HCT116 (cell line): Measurements from ENCODE around the gene ATAD1. TPM values are rescaled to one million over a fixed set of nuclear protein-coding genes. Genes with fewer than 3 reads are reported as not detected.
A peak's percentile ranks its signal among the peaks of the same experiment; 100 is the strongest.

Experiments used
- ATAC-seq: fragments of 200-7000 bp; cut with Tn5 transposase; 2 replicates; pipeline ENCODE4 v1.9.1; 2020; ENCODE audit warnings: mild to moderate bottlenecking, moderate library complexity
- BruUV-seq: library from RNA; stranded (reverse); fragments of 400-500 nt; replicated peaks from 2 replicates; lab custom pipeline; 2021; lab: Mats Ljungman, UMichigan
- CTCF ChIA-PET: fragments of 300-600 bp; sonication (Branson Sonifier 250); formaldehyde crosslinking; loops from one replicate; lab custom pipeline; 2021; ENCODE audit warnings: antibody characterized with exemption; lab: Charles Lee
- POLR2A ChIA-PET: fragments of 300-600, 350-600 bp; sonication (Branson Sonifier 250); formaldehyde crosslinking; loops from one replicate; lab custom pipeline; 2021; ENCODE audit warnings: antibody characterized with exemption; lab: Charles Lee
- RAD21 ChIA-PET, 2 experiments: fragments of 300-600 bp; sonication (Branson Sonifier 250); formaldehyde crosslinking; loops; one replicate each; lab custom pipeline; 2023; ENCODE audit warnings: low total read pairs in 2 of 2; ENCODE audit not compliant: uncharacterized antibody in 2 of 2, unreplicated experiment in 2 of 2, low non-redundant PET in 1 of 2; lab: Charles Lee
- DNase-seq: peaks from one replicate; pipeline ENCODE4 v3.0.0-alpha.2; 2010; ENCODE audit warnings: low read depth, low spot score
- H2AFZ ChIP-seq: fragments of 200-600 bp; shearing (Covaris generic), sonication (generic); 2 replicates; pipeline ENCODE4 v1.6.1; 2017; ENCODE audit warnings: low read depth, mixed run types, mixed read lengths, antibody characterized with exemption, low read length; ENCODE audit not compliant: poor library complexity, severe bottlenecking
- H3K27ac ChIP-seq: 2 replicates; pipeline ENCODE4 v1.5.1; 2012; ENCODE audit warnings: low read depth, low read length
- H3K27me3 ChIP-seq: fragments of 200-600 bp; sonication (generic); 2 replicates; pipeline ENCODE4 v1.6.1; 2016; ENCODE audit warnings: mixed run types, low read length, mixed read lengths; ENCODE audit not compliant: insufficient read depth
- H3K36me3 ChIP-seq, 2 experiments: fragments of 200-500 bp in 1 of 2; fragments of 200-600 bp in 1 of 2; sonication (Bioruptor generic) in 1 of 2; sonication (generic) in 1 of 2; 2 replicates each; pipeline versions ENCODE4 v1.5.1 to v1.6.1; 2014 to 2016; ENCODE audit warnings: low read length in 2 of 2, inconsistent platforms in 1 of 2, mixed read lengths in 1 of 2, mixed run types in 1 of 2; ENCODE audit not compliant: insufficient read depth in 2 of 2, control insufficient read depth in 1 of 2
- H3K4me1 ChIP-seq, 2 experiments: fragments of 200-600 bp in 1 of 2; sonication (generic) in 1 of 2; 2 replicates each; pipeline versions ENCODE4 v1.5.1 to v1.6.1; 2012 to 2017; ENCODE audit warnings: low read length in 2 of 2, inconsistent platforms in 1 of 2, mild to moderate bottlenecking in 1 of 2, mixed read lengths in 1 of 2, mixed run types in 1 of 2, moderate library complexity in 1 of 2; ENCODE audit not compliant: insufficient read depth in 2 of 2, control insufficient read depth in 1 of 2
- H3K4me2 ChIP-seq: fragments of 200-600 bp; sonication (generic); 2 replicates; pipeline ENCODE4 v1.6.1; 2017; ENCODE audit warnings: mixed run types, low read length, mixed read lengths
- H3K4me3 ChIP-seq, 2 experiments: fragments of 200-600 bp in 1 of 2; sonication (generic) in 1 of 2; replicated peaks in 1 of 2; 2 replicates each; pipeline ENCODE4 v1.5.1; 2011 to 2016; ENCODE audit warnings: low read length in 2 of 2, control low read depth in 1 of 2, low read depth in 1 of 2, mild to moderate bottlenecking in 1 of 2, mixed read lengths in 1 of 2, mixed run types in 1 of 2
- H3K79me2 ChIP-seq: fragments of 200-600 bp; sonication (generic); 2 replicates; pipeline ENCODE4 v1.6.1; 2017; ENCODE audit warnings: mild to moderate bottlenecking, mixed run types, low read length, moderate library complexity, mixed read lengths; ENCODE audit not compliant: insufficient read depth
- H3K9ac ChIP-seq: fragments of 200-600 bp; sonication (generic); 2 replicates; pipeline ENCODE4 v1.6.1; 2016; ENCODE audit warnings: low read length, mixed read lengths
- H3K9me2 ChIP-seq: fragments of 200-600 bp; sonication (generic), shearing (Covaris generic); 2 replicates; pipeline ENCODE4 v1.6.1; 2017; ENCODE audit warnings: mixed run types, mild to moderate bottlenecking, moderate library complexity; ENCODE audit not compliant: insufficient read depth
- H3K9me3 ChIP-seq, 2 experiments: fragments of 200-500 bp in 1 of 2; fragments of 200-600 bp in 1 of 2; sonication (Bioruptor generic) in 1 of 2; sonication (generic) in 1 of 2; 2 replicates each; pipeline ENCODE4 v1.6.1; 2014 to 2017; ENCODE audit warnings: low read length in 2 of 2, mixed read lengths in 2 of 2, inconsistent platforms in 1 of 2, low read depth in 1 of 2, mild to moderate bottlenecking in 1 of 2, mixed run types in 1 of 2, moderate library complexity in 1 of 2; ENCODE audit not compliant: control insufficient read depth in 1 of 2, insufficient read depth in 1 of 2
- H4K20me1 ChIP-seq: fragments of 200-600 bp; sonication (generic), shearing (Covaris generic); 2 replicates; pipeline ENCODE4 v1.6.1; 2017; ENCODE audit warnings: mixed run types, mild to moderate bottlenecking, moderate library complexity; ENCODE audit not compliant: insufficient read depth
- CBX3 ChIP-seq: IDR thresholded peaks from 2 replicates; pipeline ENCODE4 v1.6.1; 2012; ENCODE audit warnings: low read depth
- CEBPB ChIP-seq: IDR thresholded peaks from 2 replicates; pipeline ENCODE4 v1.6.1; 2012; ENCODE audit warnings: low read depth
- EGR1 ChIP-seq: IDR thresholded peaks from 2 replicates; pipeline ENCODE4 v1.6.1; 2012; ENCODE audit warnings: low read depth
- EZH2phosphoT487 ChIP-seq: fragments of 200-600 bp; IDR thresholded peaks from 2 replicates; pipeline ENCODE4 v1.6.1; 2018; ENCODE audit warnings: antibody characterized with exemption, borderline replicate concordance
- JUND ChIP-seq: IDR thresholded peaks from 2 replicates; pipeline ENCODE4 v1.6.1; 2012
- MAX ChIP-seq: IDR thresholded peaks from 2 replicates; pipeline ENCODE4 v1.6.1; 2012
- POLR2A ChIP-seq: IDR thresholded peaks from 2 replicates; pipeline ENCODE4 v1.7.0; 2011; ENCODE audit warnings: borderline replicate concordance; ENCODE audit not compliant: insufficient read depth, insufficient read length; ENCODE audit errors: extremely low read depth
- POLR2AphosphoS5 ChIP-seq: IDR thresholded peaks from 2 replicates; pipeline ENCODE4 v1.6.1; 2011; ENCODE audit warnings: mild to moderate bottlenecking, low read depth, low read length, moderate library complexity
- SIN3A ChIP-seq: IDR thresholded peaks from 2 replicates; pipeline ENCODE4 v1.6.1; 2012; ENCODE audit warnings: low read depth
- SP1 ChIP-seq: IDR thresholded peaks from 2 replicates; pipeline ENCODE4 v1.6.1; 2012; ENCODE audit warnings: low read depth
- TCF7L2 ChIP-seq: IDR thresholded peaks from 2 replicates; pipeline ENCODE4 v1.7.0; 2011; ENCODE audit warnings: borderline replicate concordance, inconsistent platforms; ENCODE audit not compliant: insufficient read depth, insufficient read length; ENCODE audit errors: extremely low read depth
- YY1 ChIP-seq: IDR thresholded peaks from 2 replicates; pipeline ENCODE4 v1.6.1; 2011; ENCODE audit warnings: low read length, low read depth, moderate library complexity, mild to moderate bottlenecking; ENCODE audit not compliant: insufficient replicate concordance; ENCODE audit errors: extremely low read depth
- ZBTB33 ChIP-seq: IDR thresholded peaks from 2 replicates; pipeline ENCODE4 v1.6.1; 2011; ENCODE audit warnings: mild to moderate bottlenecking, low read length, moderate library complexity; ENCODE audit not compliant: insufficient replicate concordance; ENCODE audit errors: extremely low read depth
- ZNF274 ChIP-seq: fragments of 200-500 bp; sonication (Bioruptor generic); IDR thresholded peaks from 2 replicates; pipeline ENCODE4 v1.6.1; 2014; ENCODE audit warnings: mild to moderate bottlenecking, low read depth, low read length, inconsistent platforms
- intact Hi-C: fragments of 100-400 bp; cut with micrococcal nuclease; formaldehyde crosslinking; loops from 2 replicates; pipeline ENCODE4 v1.10.0; 2022
- total RNA-seq: library from RNA; stranded (reverse); gene quantifications from one replicate; pipeline ENCODE4 v1.2.1, GENCODE V29; 2021; ENCODE audit not compliant: unreplicated experiment

ATAD1 gene
- total RNA-seq, 1 experiment from 2014 or later = 66.4 TPM

- Histone ChIP-seq H3K79me2 (peaks cover 36% of the 10 kb centered on the region), H3K4me3 (peak overlapping the region; percentile 84 to 93), H4K20me1 (peaks cover 10% of the 10 kb centered on the region; the same call in 1 of the 2 replicates), H3K27ac (peak overlapping the region; percentile 94)
- POLR2A ChIA-PET = interaction anchor here (0.9 to 2.8 kb wide), 11 partner anchors 9 to 526 kb away, joined by 3 to 16 read pairs (median 4); partner anchors contain the start of gene ATAD1
- no TSS peak for BruUV-seq
- TF ChIP-seq CEBPB (no peak; the same call in 1 of the 2 replicates), SIN3A (peak; percentile 44), CBX3 (peak; percentile 96), POLR2AphosphoS5 (peak; percentile 89), SP1 (peak; percentile 100), EZH2phosphoT487 (no peak), POLR2A (peak; percentile 87), MAX (peak; percentile 91), YY1 (peak; percentile 81), ZBTB33 (peak; percentile 66), ZNF274 (no peak), JUND (peak; percentile 94), EGR1 (peak; percentile 80), TCF7L2 (peak; percentile 90)
- TF ChIP-seq, all 23 proteins: peak for 11
- CTCF ChIA-PET = interaction anchor here (1.5 to 3.1 kb wide), 5 partner anchors 12 to 528 kb away, joined by 5 to 20 read pairs (median 10); no protein-coding TSS in a partner anchor
- Histone ChIP-seq H3K4me1 (peaks cover 14 to 28% of the 10 kb centered on the region in 2 experiments; a peak in 3 of 4 replicates), H2AFZ (peak overlapping the region; percentile 71), H3K27me3 (no peaks in the 10 kb centered on the region), H3K9me2 (no peaks in the 10 kb centered on the region), H3K36me3 (no peaks in the 10 kb centered on the region), H3K9me3 (no peaks in the 10 kb centered on the region), H3K9ac (peak overlapping the region; percentile 88), H3K4me2 (peak overlapping the region; percentile 97)
- ATAC-seq (peak; percentile 71), DNase-seq (peak; percentile 98)
- RAD21 ChIA-PET = interaction anchor here in 1 of 2 experiments (1.5 to 1.8 kb wide), 3 partner anchors 246 to 525 kb away, joined by 3 to 6 read pairs (median 3); no protein-coding TSS in a partner anchor
- intact Hi-C loops = loop anchor here (2.0 to 5.0 kb wide), 4 partner anchors 17 to 525 kb away; partner anchors contain the start of genes ATAD1 and PAPSS2
These were observed 44.1 kb upstream of the ATAD1 start for GRCh38 chr10:87861953-87862678.
